Neural cell (in vitro differentiated cells): ENCODE measurements around the gene RPS6KC1. TPM values are rescaled to one million over a fixed set of nuclear protein-coding genes. Genes with fewer than 3 reads are reported as not detected.
"Not testable (repeated sequence)": the region's sequence is repeated elsewhere in the genome, so short reads cannot be mapped to it uniquely, and the experiment has no call there.

Experiments used
- H2AFZ ChIP-seq: fragments of 200-600, 300-800 bp; sonication (generic), shearing (Covaris generic); 2 replicates; pipeline ENCODE4 v1.6.0; 2014; ENCODE audit warnings: low read depth, mild to moderate bottlenecking, antibody characterized with exemption, low read length, moderate library complexity
- H3F3A ChIP-seq: fragments of 200-600 bp; shearing (Covaris generic); 2 replicates; pipeline ENCODE4 v1.6.1; 2016; ENCODE audit warnings: mild to moderate bottlenecking, moderate library complexity, mixed read lengths, antibody characterized with exemption, low read length; ENCODE audit not compliant: insufficient read depth, poor library complexity, severe bottlenecking
- H3K27ac ChIP-seq: fragments of 200-600, 300-800 bp; sonication (generic), shearing (Covaris generic); 2 replicates; pipeline ENCODE4 v1.5.1; 2014; ENCODE audit warnings: mild to moderate bottlenecking, low read length, moderate library complexity
- H3K27me3 ChIP-seq: fragments of 300-800, 200-600 bp; sonication (generic), shearing (Covaris generic); 2 replicates; pipeline ENCODE4 v1.6.0; 2014; ENCODE audit warnings: mild to moderate bottlenecking, low read depth, low read length, moderate library complexity; ENCODE audit not compliant: insufficient read depth
- H3K36me3 ChIP-seq: fragments of 300-800, 200-600 bp; sonication (generic), shearing (Covaris generic); 2 replicates; pipeline ENCODE4 v1.5.1; 2014; ENCODE audit warnings: mild to moderate bottlenecking, antibody characterized with exemption, low read length, moderate library complexity; ENCODE audit not compliant: insufficient read depth
- H3K4me2 ChIP-seq: fragments of 300-800, 200-600 bp; sonication (generic), shearing (Covaris generic); 2 replicates; pipeline ENCODE4 v1.6.0; 2014; ENCODE audit warnings: mild to moderate bottlenecking, low read length
- H3K4me3 ChIP-seq: fragments of 300-800, 200-600 bp; sonication (generic), shearing (Covaris generic); 2 replicates; pipeline ENCODE4 v1.5.1; 2014; ENCODE audit warnings: mild to moderate bottlenecking, low read length, moderate library complexity
- H3K79me2 ChIP-seq: fragments of 200-600 bp; shearing (Covaris generic); replicated peaks from 2 replicates; pipeline ENCODE4 v1.6.0; 2014; ENCODE audit warnings: mild to moderate bottlenecking, low read length, moderate library complexity; ENCODE audit not compliant: insufficient read depth
- H3K9ac ChIP-seq: fragments of 300-800, 200-600 bp; sonication (generic), shearing (Covaris generic); 2 replicates; pipeline ENCODE4 v1.6.1; 2016; ENCODE audit warnings: mild to moderate bottlenecking, low read length, mixed read lengths
- H3K9me2 ChIP-seq: fragments of 200-600 bp; shearing (Covaris generic); 2 replicates; pipeline ENCODE4 v1.6.1; 2016; ENCODE audit warnings: mild to moderate bottlenecking, low read length, mixed read lengths; ENCODE audit not compliant: insufficient read depth
- H3K9me3 ChIP-seq: fragments of 200-600, 300-800 bp; sonication (generic), shearing (Covaris generic); 2 replicates; pipeline ENCODE4 v1.6.1; 2016; ENCODE audit warnings: mild to moderate bottlenecking, mixed run types, low read length, moderate library complexity, mixed read lengths
- H4K20me1 ChIP-seq: fragments of 200-600 bp; shearing (Covaris generic); 2 replicates; pipeline ENCODE4 v1.6.1; 2016; ENCODE audit warnings: mild to moderate bottlenecking, mixed run types; ENCODE audit not compliant: insufficient read depth
- CTCF ChIP-seq: fragments of 450-650 bp; IDR thresholded peaks from 2 replicates; pipeline ENCODE4 v1.5.1; 2014; ENCODE audit warnings: antibody characterized with exemption, mild to moderate bottlenecking, moderate library complexity; ENCODE audit not compliant: poor library complexity, severe bottlenecking
- EP300 ChIP-seq: fragments of 450-650 bp; conservative IDR thresholded peaks from 2 replicates; pipeline ENCODE4 v1.6.1; 2014; ENCODE audit warnings: antibody characterized with exemption, mild to moderate bottlenecking, moderate library complexity; ENCODE audit not compliant: poor library complexity, severe bottlenecking
- EZH2 ChIP-seq: fragments of 200-600, 300-800 bp; shearing (Covaris generic), sonication (generic); IDR thresholded peaks from 2 replicates; pipeline ENCODE4 v1.6.1; 2014; ENCODE audit warnings: antibody characterized with exemption, low read length, borderline replicate concordance, mild to moderate bottlenecking; ENCODE audit not compliant: insufficient read depth, poor library complexity, severe bottlenecking
- MXI1 ChIP-seq: fragments of 450-650 bp; conservative IDR thresholded peaks from 2 replicates; pipeline ENCODE4 v1.6.1; 2014; ENCODE audit warnings: antibody characterized with exemption, mild to moderate bottlenecking; ENCODE audit not compliant: poor library complexity, severe bottlenecking
- POLR2AphosphoS5 ChIP-seq: IDR thresholded peaks from 2 replicates; pipeline ENCODE4 v1.6.1; 2012
- RAD21 ChIP-seq: fragments of 450-650 bp; conservative IDR thresholded peaks from 2 replicates; pipeline ENCODE4 v1.6.1; 2014; ENCODE audit warnings: antibody characterized with exemption, mild to moderate bottlenecking, moderate library complexity
- SMC3 ChIP-seq: fragments of 450-650 bp; conservative IDR thresholded peaks from 2 replicates; pipeline ENCODE4 v1.6.1; 2014; ENCODE audit warnings: antibody characterized with exemption, mild to moderate bottlenecking, moderate library complexity; ENCODE audit not compliant: poor library complexity
- TAF1 ChIP-seq: IDR thresholded peaks from 2 replicates; pipeline ENCODE4 v1.6.1; 2012; ENCODE audit warnings: low read depth
- polyA plus RNA-seq: library from polyadenylated mRNA; depleted of rRNA; stranded (reverse); fragments of >200 nt; gene quantifications from 2 replicates; pipeline ENCODE4 v1.2.3, GENCODE V29; 2014

Gene RPS6KC1
- polyA plus RNA-seq, 1 donor from 2014 or later, result 28.1 TPM

GRCh38 chr1:213020016-213020415 lies 31.0 kb upstream of the RPS6KC1 start:
- H3K4me2 ChIP-seq, result no peak overlapping the region
- H3K27ac ChIP-seq, result no peak overlapping the region
- TF ChIP-seq TAF1, result no peak
- TF ChIP-seq MXI1, result no peak
- TF ChIP-seq EP300, result no peak
- TF ChIP-seq RAD21, result no peak
- TF ChIP-seq SMC3, result no peak
- TF ChIP-seq CTCF, result no peak
- TF ChIP-seq EZH2, result no peak
- TF ChIP-seq POLR2AphosphoS5, result no peak
- no peak overlapping the region for H3K9ac ChIP-seq
- no peaks in the 10 kb centered on the region for H3F3A ChIP-seq
- H3K27me3 ChIP-seq, result no peaks in the 10 kb centered on the region
- no peaks in the 10 kb centered on the region for H4K20me1 ChIP-seq
- no peaks in the 10 kb centered on the region for H3K36me3 ChIP-seq
- no peak overlapping the region for H2AFZ ChIP-seq
- no peak overlapping the region for H3K4me3 ChIP-seq
- H3K9me3 ChIP-seq, result no peaks in the 10 kb centered on the region
- no peaks in the 10 kb centered on the region for H3K9me2 ChIP-seq
- H3K79me2 ChIP-seq, result no peaks in the 10 kb centered on the region

- not testable (repeated sequence) for H3K4me2 ChIP-seq, H4K20me1 ChIP-seq, H3F3A ChIP-seq, H3K9ac ChIP-seq, H3K27me3 ChIP-seq, H3K4me3 ChIP-seq, H2AFZ ChIP-seq, H3K36me3 ChIP-seq, H3K9me3 ChIP-seq, H3K9me2 ChIP-seq, H3K79me2 ChIP-seq, H3K27ac ChIP-seq
Measured at GRCh38 chr1:213027024-213027423, 24.0 kb upstream of the RPS6KC1 start.

GRCh38 chr1:213032651-213033050 lies 18.4 kb upstream of the RPS6KC1 start:
- Histone ChIP-seq H3F3A (no peaks in the 10 kb centered on the region), H3K9me3 (no peaks in the 10 kb centered on the region), H3K9ac (no peak overlapping the region), H3K4me2 (no peak overlapping the region), H3K36me3 (no peaks in the 10 kb centered on the region), H3K4me3 (no peak overlapping the region), H4K20me1 (no peaks in the 10 kb centered on the region), H3K9me2 (no peaks in the 10 kb centered on the region), H2AFZ (no peak overlapping the region), H3K79me2 (no peaks in the 10 kb centered on the region), H3K27me3 (no peaks in the 10 kb centered on the region), H3K27ac (no peak overlapping the region)
- no peak for TF ChIP-seq CTCF
